ENCODE measurements around the gene MAGEH1. TPM values are rescaled to one million over a fixed set of nuclear protein-coding genes. Genes with fewer than 3 reads are reported as not detected.
A peak's percentile ranks its signal among the peaks of the same experiment; 100 is the strongest.
"Not testable (repeated sequence)": the region's sequence is repeated elsewhere in the genome, so short reads cannot be mapped to it uniquely, and the experiment has no call there.

MAGEH1 gene
- total RNA-seq, 4 donors from 2014 or later: 22.4 to 28.8 (median 26.3) TPM

DNA sequence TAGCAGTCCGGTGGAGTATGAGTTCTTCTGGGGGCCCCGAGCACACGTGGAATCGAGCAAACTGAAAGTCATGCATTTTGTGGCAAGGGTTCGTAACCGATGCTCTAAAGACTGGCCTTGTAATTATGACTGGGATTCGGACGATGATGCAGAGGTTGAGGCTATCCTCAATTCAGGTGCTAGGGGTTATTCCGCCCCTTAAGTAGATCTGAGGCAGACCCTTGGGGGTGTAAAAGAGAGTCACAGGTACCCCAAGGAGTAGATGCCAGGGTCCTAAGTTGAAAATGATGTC is 852 bp downstream of the MAGEH1 start:
- no peaks in the 10 kb centered on the region for H3K9me3 ChIP-seq
- peak overlapping the region; percentile 63 to 71 (median 66) for H3K4me3 ChIP-seq
- TF ChIP-seq POLR2A (IDR thresholded peaks at IDR 0.05; ENCODE audit: low read depth) (no peak), POLR2AphosphoS5 (IDR thresholded peaks at IDR 0.05) (no peak), EP300 (IDR thresholded peaks at IDR 0.05) (no peak)
- TF ChIP-seq, protein P1, sequence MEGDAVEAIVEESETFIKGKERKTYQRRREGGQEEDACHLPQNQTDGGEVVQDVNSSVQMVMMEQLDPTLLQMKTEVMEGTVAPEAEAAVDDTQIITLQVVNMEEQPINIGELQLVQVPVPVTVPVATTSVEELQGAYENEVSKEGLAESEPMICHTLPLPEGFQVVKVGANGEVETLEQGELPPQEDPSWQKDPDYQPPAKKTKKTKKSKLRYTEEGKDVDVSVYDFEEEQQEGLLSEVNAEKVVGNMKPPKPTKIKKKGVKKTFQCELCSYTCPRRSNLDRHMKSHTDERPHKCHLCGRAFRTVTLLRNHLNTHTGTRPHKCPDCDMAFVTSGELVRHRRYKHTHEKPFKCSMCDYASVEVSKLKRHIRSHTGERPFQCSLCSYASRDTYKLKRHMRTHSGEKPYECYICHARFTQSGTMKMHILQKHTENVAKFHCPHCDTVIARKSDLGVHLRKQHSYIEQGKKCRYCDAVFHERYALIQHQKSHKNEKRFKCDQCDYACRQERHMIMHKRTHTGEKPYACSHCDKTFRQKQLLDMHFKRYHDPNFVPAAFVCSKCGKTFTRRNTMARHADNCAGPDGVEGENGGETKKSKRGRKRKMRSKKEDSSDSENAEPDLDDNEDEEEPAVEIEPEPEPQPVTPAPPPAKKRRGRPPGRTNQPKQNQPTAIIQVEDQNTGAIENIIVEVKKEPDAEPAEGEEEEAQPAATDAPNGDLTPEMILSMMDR (IDR thresholded peaks at IDR 0.05): no peak
- peak overlapping the region; percentile 81 to 89 (median 85) for H3K27ac ChIP-seq (replicated peaks in 1 of 4)
- no peaks in the 10 kb centered on the region for H3K27me3 ChIP-seq
- DNase-seq (ENCODE audit: extremely low spot score): no peak
- no peaks in the 10 kb centered on the region for H3K36me3 ChIP-seq
- 36% methylated on average over 9 of the region's 9 CpGs for WGBS
- peaks cover 0 to 7% (median 3%) of the 10 kb centered on the region in 4 donors for H3K4me1 ChIP-seq
- intact Hi-C loops (cut with DNase I): no loop called here

DNA sequence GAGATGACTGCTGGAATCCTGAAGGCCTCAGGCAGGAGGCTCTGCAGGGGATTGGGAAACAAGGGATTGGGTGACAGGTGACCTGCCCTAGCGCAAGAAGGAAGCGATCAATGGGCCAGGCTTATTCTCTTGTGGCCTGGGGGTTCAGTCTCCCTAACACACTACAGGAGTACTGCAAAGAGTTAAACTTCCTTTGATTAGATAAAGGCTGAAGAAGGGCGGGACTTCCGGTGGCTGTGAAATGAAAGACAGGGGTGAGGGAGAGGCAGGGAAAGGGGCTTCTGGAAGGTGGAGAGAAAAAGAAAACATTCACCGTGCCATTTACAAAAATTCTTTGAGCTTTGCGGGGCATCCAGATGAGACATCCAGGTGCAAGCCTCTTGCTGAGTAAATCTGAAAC is 3.8 kb downstream of the MAGEH1 start:
- H3K27ac ChIP-seq (replicated peaks in 1 of 4); H3K9me3 ChIP-seq; H3K36me3 ChIP-seq; DNase-seq (ENCODE audit: extremely low spot score); intact Hi-C loops (cut with DNase I); H3K4me1 ChIP-seq; H3K4me3 ChIP-seq; H3K27me3 ChIP-seq: not testable (repeated sequence)
- WGBS: no CpG with 5 or more reads among the region's 6 CpGs

DNA sequence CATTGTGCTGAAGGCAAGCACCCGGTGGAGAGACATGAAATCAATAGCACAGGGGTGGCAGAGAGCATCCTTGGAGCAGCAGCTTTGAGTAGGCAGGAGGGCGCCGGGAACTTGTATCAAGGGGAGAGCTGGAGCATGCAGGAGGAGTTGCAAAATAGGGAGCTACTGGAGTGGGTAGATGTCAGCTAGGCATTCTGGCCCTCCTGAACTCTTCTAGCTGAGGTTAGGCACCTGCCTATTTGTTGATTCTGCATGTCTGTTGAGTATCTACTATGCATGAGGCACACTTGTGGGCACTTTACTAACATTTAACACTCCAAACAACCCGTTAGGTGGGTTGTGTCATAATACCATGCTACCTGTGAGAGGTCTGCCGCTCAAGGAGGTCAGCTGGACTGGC is 7.5 kb downstream of the MAGEH1 start:
- WGBS: no CpG with 5 or more reads among the region's 5 CpGs

DNA sequence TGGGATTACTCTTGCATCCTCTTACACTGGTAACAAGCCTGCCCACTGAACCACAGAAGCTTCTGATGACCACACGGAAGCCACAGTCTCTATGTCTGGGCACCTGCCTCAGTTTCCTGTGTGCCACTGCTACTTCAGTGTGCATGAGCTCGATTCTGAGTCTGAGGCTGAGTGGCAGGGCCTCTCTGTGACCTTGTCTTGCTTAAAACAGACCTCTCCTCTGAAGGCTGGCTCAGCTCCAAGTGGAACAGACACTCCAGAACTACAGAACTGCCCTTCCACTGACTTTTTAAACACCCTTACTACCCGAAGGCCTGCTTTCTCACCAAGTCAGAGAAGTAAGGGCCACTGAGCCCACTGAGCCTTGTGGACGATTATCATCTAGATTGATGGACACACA is 8.0 kb downstream of the MAGEH1 start:
- H3K4me1 ChIP-seq; H3K36me3 ChIP-seq; H3K9me3 ChIP-seq; DNase-seq (ENCODE audit: extremely low spot score); H3K4me3 ChIP-seq; H3K27ac ChIP-seq (replicated peaks in 1 of 4); H3K27me3 ChIP-seq; intact Hi-C loops (cut with DNase I): not testable (repeated sequence)
- WGBS: no CpG with 5 or more reads among the region's 4 CpGs

More for the DNA sequence above, 7.5 kb downstream of the MAGEH1 start:
- DNase-seq (ENCODE audit: extremely low spot score); H3K9me3 ChIP-seq; intact Hi-C loops (cut with DNase I); H3K27me3 ChIP-seq; H3K4me1 ChIP-seq; H3K4me3 ChIP-seq; H3K27ac ChIP-seq (replicated peaks in 1 of 4); H3K36me3 ChIP-seq: not testable (repeated sequence)

DNA sequence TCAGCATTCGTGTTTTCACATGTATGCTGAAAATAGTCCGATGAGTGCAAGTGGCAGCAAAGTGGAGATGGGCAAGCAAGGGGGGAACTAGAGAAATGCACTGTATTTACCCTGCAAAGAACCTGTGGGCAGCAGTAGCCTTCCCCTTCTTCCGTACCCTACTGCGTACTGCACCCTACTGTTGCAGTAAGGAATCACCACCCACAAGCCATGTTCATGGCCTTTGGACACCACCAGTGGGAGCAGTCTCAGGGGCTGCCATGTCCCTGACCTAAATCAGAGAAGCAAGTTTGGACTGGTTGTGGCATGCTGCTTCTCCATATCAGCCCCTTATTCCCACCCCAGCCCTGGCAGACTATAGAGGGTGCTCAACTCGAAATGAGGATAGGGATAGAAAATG is 12.1 kb downstream of the MAGEH1 start:
- intact Hi-C loops (cut with DNase I); H3K9me3 ChIP-seq; DNase-seq (ENCODE audit: extremely low spot score); H3K4me1 ChIP-seq; H3K27ac ChIP-seq (replicated peaks in 1 of 4); H3K4me3 ChIP-seq; H3K36me3 ChIP-seq; H3K27me3 ChIP-seq: not testable (repeated sequence)
- WGBS: no CpG with 5 or more reads among the region's 5 CpGs

DNA sequence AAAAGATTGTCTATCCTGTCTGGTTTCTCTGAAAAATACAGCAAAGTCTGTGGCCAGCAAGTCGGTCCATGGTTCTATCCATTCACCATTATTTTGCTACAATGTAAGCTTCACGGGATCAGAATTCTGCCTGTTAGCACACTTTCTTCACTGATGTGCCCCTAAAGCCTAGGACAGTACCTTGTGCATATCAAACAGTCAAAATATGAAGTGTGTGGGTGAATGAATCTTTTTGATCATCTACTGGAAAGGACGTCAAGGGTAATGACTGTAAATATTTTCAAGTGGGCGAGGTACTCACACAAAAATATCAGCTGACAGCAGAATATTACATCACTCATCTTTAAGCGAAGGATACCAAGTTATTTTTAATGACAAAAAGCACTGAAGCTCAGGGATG is 13.2 kb downstream of the MAGEH1 start:
- H3K27me3 ChIP-seq; intact Hi-C loops (cut with DNase I); H3K4me1 ChIP-seq; H3K9me3 ChIP-seq; DNase-seq (ENCODE audit: extremely low spot score); H3K27ac ChIP-seq (replicated peaks in 1 of 4); H3K36me3 ChIP-seq; H3K4me3 ChIP-seq: not testable (repeated sequence)
- no CpG with 5 or more reads among the region's 5 CpGs for WGBS

DNA sequence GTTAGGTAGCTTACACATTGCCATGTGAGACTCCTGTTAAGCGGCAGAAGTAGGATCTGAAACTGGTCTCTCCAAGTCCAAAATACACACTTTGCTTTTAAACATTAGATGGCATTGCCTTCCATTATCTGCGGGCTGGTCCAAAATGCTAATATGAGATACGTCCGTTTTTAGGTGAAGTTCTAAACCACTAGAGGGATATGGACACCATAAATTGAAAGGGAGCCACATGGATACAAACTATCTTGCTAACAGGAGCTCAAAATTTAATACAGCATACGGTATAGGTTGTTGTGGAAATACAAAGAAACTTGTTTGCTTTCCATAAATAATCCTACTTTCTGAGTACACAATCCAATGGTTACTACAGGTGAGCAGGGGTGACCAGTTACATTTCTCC is 13.9 kb downstream of the MAGEH1 start:
- intact Hi-C loops (cut with DNase I); H3K27ac ChIP-seq (replicated peaks in 1 of 4); H3K4me3 ChIP-seq; H3K27me3 ChIP-seq; H3K4me1 ChIP-seq; H3K36me3 ChIP-seq; H3K9me3 ChIP-seq; DNase-seq (ENCODE audit: extremely low spot score): not testable (repeated sequence)
- WGBS: no CpG with 5 or more reads among the region's 5 CpGs

DNA sequence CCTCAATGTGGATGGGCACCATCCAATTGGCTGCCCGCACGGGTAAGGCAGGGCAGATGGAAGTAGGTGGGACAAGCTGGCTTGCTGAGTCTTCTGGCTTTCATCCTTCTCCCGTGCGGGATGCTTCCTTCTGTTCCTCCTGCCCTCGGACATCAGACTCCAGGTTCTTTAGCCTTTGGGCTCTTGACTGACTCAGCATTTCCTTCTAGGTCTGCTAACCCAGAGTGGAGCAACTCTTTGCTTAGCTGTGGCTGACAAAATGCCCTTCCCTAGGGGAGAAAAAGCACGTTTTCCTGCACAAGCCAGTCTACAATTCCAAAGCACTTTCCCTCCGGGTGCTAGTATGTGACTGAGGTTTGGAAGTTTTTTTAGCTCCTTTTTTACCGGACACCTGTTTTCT is 28.0 kb downstream of the MAGEH1 start:
- intact Hi-C loops (cut with DNase I): not testable (repeated sequence)

More for the DNA sequence above, 28.0 kb downstream of the MAGEH1 start:
- not testable (repeated sequence) for H3K27ac ChIP-seq (replicated peaks in 1 of 4); H3K4me1 ChIP-seq; H3K36me3 ChIP-seq; H3K9me3 ChIP-seq; DNase-seq (ENCODE audit: extremely low spot score); H3K4me3 ChIP-seq; H3K27me3 ChIP-seq
- WGBS: 70% methylated on average over 6 of the region's 8 CpGs
